K562 treated with DMSO at 1 percent for 12 hours (cell line): ENCODE measurements around the gene RRN3. TPM values are rescaled to one million over a fixed set of nuclear protein-coding genes. Genes with fewer than 3 reads are reported as not detected.

ENCODE experiments used
- total RNA-seq: library from RNA; unstranded; fragments of 300-600 nt; gene quantifications from 2 replicates; pipeline ENCODE4 v1.2.3, GENCODE V29; 2022; ENCODE audit not compliant: insufficient read depth

Gene RRN3, protein sequence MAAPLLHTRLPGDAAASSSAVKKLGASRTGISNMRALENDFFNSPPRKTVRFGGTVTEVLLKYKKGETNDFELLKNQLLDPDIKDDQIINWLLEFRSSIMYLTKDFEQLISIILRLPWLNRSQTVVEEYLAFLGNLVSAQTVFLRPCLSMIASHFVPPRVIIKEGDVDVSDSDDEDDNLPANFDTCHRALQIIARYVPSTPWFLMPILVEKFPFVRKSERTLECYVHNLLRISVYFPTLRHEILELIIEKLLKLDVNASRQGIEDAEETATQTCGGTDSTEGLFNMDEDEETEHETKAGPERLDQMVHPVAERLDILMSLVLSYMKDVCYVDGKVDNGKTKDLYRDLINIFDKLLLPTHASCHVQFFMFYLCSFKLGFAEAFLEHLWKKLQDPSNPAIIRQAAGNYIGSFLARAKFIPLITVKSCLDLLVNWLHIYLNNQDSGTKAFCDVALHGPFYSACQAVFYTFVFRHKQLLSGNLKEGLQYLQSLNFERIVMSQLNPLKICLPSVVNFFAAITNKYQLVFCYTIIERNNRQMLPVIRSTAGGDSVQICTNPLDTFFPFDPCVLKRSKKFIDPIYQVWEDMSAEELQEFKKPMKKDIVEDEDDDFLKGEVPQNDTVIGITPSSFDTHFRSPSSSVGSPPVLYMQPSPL
- 8.9 and 16.8 TPM in 2 replicates for total RNA-seq

DNA sequence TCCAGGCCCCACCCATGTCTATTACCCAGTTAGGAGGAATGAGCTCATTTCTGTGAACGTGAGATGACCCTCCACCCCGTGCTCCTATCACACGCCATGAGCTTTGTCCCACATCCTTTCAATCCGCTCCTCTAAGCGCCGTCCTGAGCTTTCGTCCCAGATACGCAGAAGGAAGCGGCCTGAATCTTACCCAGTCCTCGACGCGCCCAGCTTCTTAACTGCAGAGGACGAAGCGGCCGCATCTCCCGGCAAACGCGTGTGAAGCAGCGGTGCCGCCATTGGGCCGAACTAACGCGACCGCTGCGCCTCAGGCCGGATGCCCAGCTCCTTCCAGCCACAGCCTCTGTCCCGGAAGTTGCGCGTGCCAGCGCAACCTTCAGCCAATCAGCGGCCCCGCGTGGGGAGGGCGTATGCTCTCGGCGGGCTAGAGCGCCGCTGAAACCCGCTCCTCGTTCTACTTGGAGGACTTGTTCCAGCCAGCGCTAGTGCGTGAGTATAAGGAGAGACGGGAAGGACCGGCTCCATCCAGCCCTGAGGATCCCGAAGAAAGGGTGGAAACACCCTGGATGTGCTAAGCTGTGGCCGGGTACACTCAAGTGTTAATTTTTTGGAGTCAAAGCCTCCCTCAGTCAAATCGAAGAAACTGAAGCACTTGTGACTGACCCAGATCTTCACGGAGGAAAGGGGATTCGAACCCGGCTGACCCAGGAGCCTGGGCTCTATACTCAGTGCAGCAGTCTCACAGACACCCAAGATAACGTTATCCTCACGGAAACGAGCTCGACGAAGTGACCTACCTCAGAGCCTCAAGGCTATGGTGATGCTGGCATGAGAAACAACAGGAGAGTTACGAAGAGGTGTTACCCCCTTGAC lies at the start of gene RRN3:
Gene RRN3 (minus strand): TSS at position 318 of the 873 bp plus-strand sequence. CDS start 39 bp downstream, at position 279.

Other genes starting within 250 kb of the RRN3 start
- 20.8 and 57.9 TPM in 2 replicates for gene NPIPA1, start 156.8 kb downstream of the RRN3 start, total RNA-seq
- gene PDXDC1, start 119.2 kb downstream of the RRN3 start, total RNA-seq: 32.8 and 77.0 TPM in 2 replicates
- 16.8 and 24.5 TPM in 2 replicates for gene NTAN1, start 38.2 kb downstream of the RRN3 start, total RNA-seq